HG02970 (cell line): ENCODE results near the gene NAALADL2.
"Not testable (repeated sequence)": the region's sequence is repeated elsewhere in the genome, so short reads cannot be mapped to it uniquely, and the experiment has no call there.

Source experiments
- ATAC-seq: cut with Tn5 transposase; IDR thresholded peaks from one replicate; pipeline ENCODE4 v1.9.1; 2021; ENCODE audit warnings: mild to moderate bottlenecking, moderate library complexity, moderate number of reproducible peaks; ENCODE audit not compliant: unreplicated experiment, low FRiP score

The NAALADL2 gene

GRCh38 chr3:175246234-175246633 is 387.1 kb downstream of the NAALADL2 start:
- no peak for ATAC-seq

- no peak for ATAC-seq
Observed at GRCh38 chr3:175246766-175247165, 387.6 kb downstream of the NAALADL2 start.

- no peak for ATAC-seq
Observed at GRCh38 chr3:175247629-175248028, 388.5 kb downstream of the NAALADL2 start.

GRCh38 chr3:175248832-175249231 is 389.7 kb downstream of the NAALADL2 start:
- no peak for ATAC-seq

GRCh38 chr3:175255698-175256097 is 396.6 kb downstream of the NAALADL2 start:
- ATAC-seq: no peak

GRCh38 chr3:175257123-175257522 is 398.0 kb downstream of the NAALADL2 start:
- no peak for ATAC-seq

GRCh38 chr3:175258763-175259162 is 399.6 kb downstream of the NAALADL2 start:
- ATAC-seq: no peak

- no peak for ATAC-seq
Observed at GRCh38 chr3:175260145-175260794, 401.1 kb downstream of the NAALADL2 start.

- ATAC-seq: no peak
Observed at GRCh38 chr3:175266478-175266877, 407.3 kb downstream of the NAALADL2 start.

- no peak for ATAC-seq
Observed at GRCh38 chr3:175267121-175267531, 408.0 kb downstream of the NAALADL2 start.

- no peak for ATAC-seq
Observed at GRCh38 chr3:175267561-175267960, 408.4 kb downstream of the NAALADL2 start.

- no peak for ATAC-seq
Observed at GRCh38 chr3:175269394-175269793, 410.3 kb downstream of the NAALADL2 start.

GRCh38 chr3:175270198-175270837 is 411.2 kb downstream of the NAALADL2 start:
- no peak for ATAC-seq

GRCh38 chr3:175270866-175271265 is 411.7 kb downstream of the NAALADL2 start:
- ATAC-seq: no peak

GRCh38 chr3:175271465-175271864 is 412.3 kb downstream of the NAALADL2 start:
- not testable (repeated sequence) for ATAC-seq

GRCh38 chr3:175272392-175272791 is 413.3 kb downstream of the NAALADL2 start:
- no peak for ATAC-seq

GRCh38 chr3:175273573-175273972 is 414.4 kb downstream of the NAALADL2 start:
- no peak for ATAC-seq

GRCh38 chr3:175274056-175274455 is 414.9 kb downstream of the NAALADL2 start:
- ATAC-seq: no peak

- no peak for ATAC-seq
Observed at GRCh38 chr3:175274474-175275218, 415.5 kb downstream of the NAALADL2 start.

GRCh38 chr3:175278680-175279079 is 419.5 kb downstream of the NAALADL2 start:
- ATAC-seq: no peak

- ATAC-seq: no peak
Observed at GRCh38 chr3:175279457-175279856, 420.3 kb downstream of the NAALADL2 start.
